GM13976 (cell line): ENCODE results near the gene FGD4.
"Not testable (repeated sequence)": the region's sequence is repeated elsewhere in the genome, so short reads cannot be mapped to it uniquely, and the experiment has no call there.

Experiments
- DNase-seq: peaks from one replicate; pipeline ENCODE4 v3.0.0; 2012; ENCODE audit warnings: low spot score
- in situ Hi-C: fragments of 300-500 bp; cut with MboI; formaldehyde crosslinking; loops from one replicate; pipeline ENCODE4 v1.12.0; 2022; ENCODE audit warnings: low sequenced_read_pairs, mixed read lengths, inconsistent platforms; ENCODE audit not compliant: unreplicated experiment
- TF ChIP-seq, protein P1 (sequence below): IDR thresholded peaks from 2 replicates; pipeline ENCODE4 v1.5.1; 2012; ENCODE audit warnings: borderline replicate concordance, mild to moderate bottlenecking; ENCODE audit not compliant: insufficient read depth; ENCODE audit errors: extremely low read depth, missing control alignments, control extremely low read depth

The FGD4 gene

GRCh38 chr12:32499048-32499447 is 99.7 kb downstream of the FGD4 start:
- DNase-seq = no peak
- TF ChIP-seq, protein P1, sequence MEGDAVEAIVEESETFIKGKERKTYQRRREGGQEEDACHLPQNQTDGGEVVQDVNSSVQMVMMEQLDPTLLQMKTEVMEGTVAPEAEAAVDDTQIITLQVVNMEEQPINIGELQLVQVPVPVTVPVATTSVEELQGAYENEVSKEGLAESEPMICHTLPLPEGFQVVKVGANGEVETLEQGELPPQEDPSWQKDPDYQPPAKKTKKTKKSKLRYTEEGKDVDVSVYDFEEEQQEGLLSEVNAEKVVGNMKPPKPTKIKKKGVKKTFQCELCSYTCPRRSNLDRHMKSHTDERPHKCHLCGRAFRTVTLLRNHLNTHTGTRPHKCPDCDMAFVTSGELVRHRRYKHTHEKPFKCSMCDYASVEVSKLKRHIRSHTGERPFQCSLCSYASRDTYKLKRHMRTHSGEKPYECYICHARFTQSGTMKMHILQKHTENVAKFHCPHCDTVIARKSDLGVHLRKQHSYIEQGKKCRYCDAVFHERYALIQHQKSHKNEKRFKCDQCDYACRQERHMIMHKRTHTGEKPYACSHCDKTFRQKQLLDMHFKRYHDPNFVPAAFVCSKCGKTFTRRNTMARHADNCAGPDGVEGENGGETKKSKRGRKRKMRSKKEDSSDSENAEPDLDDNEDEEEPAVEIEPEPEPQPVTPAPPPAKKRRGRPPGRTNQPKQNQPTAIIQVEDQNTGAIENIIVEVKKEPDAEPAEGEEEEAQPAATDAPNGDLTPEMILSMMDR = no peak
- in situ Hi-C loops = no loop called here

- in situ Hi-C loops = no loop called here
- TF ChIP-seq, protein P1 = no peak
- DNase-seq = no peak
These were observed 102.5 kb downstream of the FGD4 start for GRCh38 chr12:32501835-32502333.

- no peak for DNase-seq
- TF ChIP-seq, protein P1 = no peak
These were observed 103.5 kb downstream of the FGD4 start for GRCh38 chr12:32502693-32503502.

DNA sequence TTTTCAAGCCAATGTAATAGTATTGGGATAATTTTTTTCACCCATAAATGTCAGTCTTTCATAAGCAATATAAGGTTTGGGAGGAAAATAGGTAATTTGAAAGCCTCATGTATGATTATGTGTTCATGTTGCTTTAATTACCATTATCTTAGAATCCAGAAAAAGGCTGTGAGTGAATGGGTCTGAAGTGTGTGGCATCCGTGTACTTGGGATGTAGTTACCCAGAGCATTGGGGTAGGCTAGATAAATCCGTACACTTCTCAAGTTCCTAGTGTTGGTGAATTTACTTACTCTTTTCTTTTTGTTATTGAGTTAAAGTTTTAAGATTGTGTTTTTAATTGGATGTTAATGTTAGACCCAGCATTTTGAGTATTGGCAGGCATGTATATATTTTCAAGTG is 104.4 kb downstream of the FGD4 start:
- DNase-seq = no peak
- TF ChIP-seq, protein P1 = no peak
- in situ Hi-C loops = no loop called here

More at GRCh38 chr12:32502693-32503502, 103.5 kb downstream of the FGD4 start:
- in situ Hi-C loops = no loop called here

DNA sequence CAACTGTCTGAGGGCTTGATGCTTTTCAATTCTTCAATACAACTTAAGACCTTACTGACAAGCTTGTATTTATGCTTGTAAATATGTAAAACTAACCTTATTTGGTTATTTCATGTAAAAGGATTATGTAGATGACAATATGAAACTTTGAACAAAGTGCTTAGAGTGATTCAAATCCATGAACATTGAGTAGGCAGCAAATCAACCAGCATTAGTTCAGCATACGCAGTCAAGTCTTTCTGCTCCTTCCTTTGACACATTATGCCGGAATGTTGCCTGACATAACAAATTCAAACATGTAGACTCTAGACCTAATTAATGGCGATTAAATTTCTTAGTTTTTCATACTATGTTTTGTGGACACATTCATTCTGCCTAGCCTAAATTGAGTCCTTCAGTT is 105.2 kb downstream of the FGD4 start:
- in situ Hi-C loops = no loop called here
- no peak for DNase-seq
- TF ChIP-seq, protein P1 = no peak

DNA sequence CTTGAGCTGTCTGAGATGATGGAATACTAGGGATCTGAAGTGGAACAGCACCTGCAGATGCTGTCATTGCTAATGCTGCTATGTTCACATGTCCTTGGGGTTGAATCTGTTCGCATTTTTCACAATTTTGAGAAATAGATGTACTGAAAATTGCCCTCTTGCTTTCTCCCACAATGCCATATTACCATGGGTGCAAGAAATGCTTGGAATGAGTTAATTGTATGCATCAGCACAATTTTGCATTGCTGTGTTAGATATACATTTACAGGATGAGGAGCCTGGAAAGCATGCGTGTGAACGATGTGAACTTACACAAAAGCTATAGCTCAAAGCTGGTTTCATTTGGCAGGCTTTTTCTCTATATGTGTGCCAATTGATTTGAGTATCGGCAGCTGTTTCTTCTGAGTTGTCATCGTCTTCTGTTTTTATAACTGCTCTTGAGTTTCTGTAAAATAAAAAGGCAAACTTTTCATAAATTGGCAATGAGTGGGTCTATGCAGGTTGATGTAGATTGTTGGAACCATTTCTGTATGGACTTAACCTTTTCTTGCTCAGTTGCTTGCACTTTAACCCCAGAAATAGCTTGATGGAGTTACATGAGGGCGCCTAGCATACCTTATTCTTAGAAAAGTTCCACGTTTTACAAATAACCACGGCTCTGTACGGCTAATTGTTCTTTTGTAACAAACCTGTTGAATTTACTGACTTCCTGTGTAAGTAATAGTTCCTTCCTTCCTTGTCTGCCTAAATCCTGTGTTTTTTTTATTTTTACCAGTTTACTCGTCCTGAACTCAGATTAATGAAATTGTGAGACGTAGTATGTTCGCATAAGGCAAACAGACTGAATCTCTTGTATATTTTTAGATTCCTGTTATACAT is 105.9 kb downstream of the FGD4 start:
- DNase-seq = no peak
- TF ChIP-seq, protein P1 = no peak
- in situ Hi-C loops = no loop called here

DNA sequence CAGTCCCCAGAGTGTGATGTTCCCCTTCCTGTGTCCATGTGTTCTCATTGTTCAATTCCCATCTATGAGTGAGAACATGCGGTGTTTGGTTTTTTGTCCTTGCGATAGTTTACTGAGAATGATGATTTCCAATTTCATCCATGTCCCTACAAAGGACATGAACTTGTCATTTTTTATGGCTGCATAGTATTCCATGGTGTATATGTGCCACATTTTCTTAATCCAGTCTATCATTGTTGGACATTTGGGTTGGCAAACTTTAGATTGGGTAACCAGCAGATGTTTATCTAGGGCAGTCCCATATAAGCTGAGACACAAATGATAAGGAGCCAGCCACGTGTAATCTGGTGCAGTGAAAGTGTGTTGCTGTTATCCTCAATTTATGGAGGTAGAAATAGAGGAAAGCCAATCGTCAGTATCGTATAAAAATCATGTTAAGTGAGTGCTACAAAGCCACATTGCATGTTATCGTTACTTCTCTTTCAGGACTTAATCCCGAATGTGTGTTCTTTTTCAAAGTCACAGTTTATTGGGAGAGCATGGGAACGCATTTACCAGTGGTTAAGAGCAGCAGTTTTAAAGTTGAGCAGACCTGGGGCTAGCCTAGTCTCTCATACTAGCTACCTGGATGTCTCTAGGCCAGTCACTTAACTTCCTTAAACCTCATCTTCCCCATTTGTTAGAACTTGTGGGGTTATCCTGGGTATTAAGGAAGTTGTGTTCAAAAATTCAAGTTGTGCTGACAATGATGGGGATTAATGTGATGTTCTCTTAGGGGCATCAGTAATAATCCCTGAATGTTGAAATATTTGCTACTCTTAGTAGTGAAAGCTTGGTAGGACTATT is 108.0 kb downstream of the FGD4 start:
- DNase-seq, in situ Hi-C loops: not testable (repeated sequence)
